Measurements from ENCODE around the gene FCER1G. TPM values are rescaled to one million over a fixed set of nuclear protein-coding genes. Genes with fewer than 3 reads are reported as not detected.
A peak's percentile ranks its signal among the peaks of the same experiment; 100 is the strongest.

Gene FCER1G
- total RNA-seq, 4 donors from 2014 or later, result 6.4 to 74.6 (median 52.0) TPM

DNA sequence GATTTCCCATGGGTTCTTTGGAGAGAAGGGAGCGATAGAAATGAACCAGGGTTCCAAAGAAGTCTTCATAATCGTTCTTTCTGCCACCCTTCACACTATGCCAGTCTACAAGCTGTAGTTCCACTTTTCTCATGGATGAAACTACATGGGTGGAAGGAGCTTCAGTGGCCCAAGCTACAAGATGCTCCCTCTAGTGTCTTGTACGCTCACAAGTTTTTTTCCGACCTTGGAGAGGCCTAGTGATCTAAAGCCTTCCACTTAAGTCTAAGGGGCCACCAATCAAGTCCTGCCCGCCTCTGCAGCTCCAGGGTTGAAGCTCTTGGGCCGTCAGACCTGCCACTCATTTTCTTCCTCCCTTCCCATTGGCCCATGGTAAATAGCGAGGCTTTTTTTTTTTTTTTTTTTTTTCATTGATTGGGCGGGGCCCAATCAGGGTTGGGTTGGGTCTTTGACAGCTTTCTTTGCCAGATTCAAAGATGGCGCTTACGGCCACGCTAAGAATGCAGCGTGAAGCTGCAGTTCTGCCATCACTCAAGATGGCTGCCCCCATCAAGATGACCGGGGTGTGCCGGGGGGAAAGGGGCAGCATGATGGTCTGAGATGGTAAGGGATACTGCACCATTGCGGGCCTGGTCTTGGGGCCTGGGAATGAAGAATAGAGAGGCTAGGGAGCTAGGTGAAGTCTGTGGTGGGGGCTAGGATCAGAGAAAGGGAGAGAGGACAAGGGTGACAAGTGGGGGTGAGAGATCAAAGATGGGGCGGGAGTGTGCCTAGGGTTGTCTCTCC lies 10.6 kb downstream of the FCER1G start, which contains the start of gene TOMM40L:
TOMM40L (plus strand) TSS at position 527 of the 786 bp plus-strand sequence. CDS start 430 bp downstream, outside the sequence.
- Histone ChIP-seq H3K9me3 (no peaks in the 10 kb centered on the region), H3K4me3 (peak within 1 kb of the TSS; percentile 65 to 72), H3K4me1 (peaks cover 0 to 29% (median 18%) of the 10 kb centered on the region in 3 donors), H3K27me3 (no peaks in the 10 kb centered on the region), H3K27ac (peak within 1 kb of the TSS; percentile 22 to 89 (median 77)), H3K36me3 (peaks cover 0 to 30% of the 10 kb centered on the region in 2 donors)
- peak; percentile 98 for ATAC-seq
- TF ChIP-seq POLR2A (IDR thresholded peaks at IDR 0.05) (no peak), EP300 (IDR thresholded peaks at IDR 0.05) (no peak), POLR2AphosphoS5 (IDR thresholded peaks at IDR 0.05) (peak; percentile 47)
- TF ChIP-seq, protein P1, sequence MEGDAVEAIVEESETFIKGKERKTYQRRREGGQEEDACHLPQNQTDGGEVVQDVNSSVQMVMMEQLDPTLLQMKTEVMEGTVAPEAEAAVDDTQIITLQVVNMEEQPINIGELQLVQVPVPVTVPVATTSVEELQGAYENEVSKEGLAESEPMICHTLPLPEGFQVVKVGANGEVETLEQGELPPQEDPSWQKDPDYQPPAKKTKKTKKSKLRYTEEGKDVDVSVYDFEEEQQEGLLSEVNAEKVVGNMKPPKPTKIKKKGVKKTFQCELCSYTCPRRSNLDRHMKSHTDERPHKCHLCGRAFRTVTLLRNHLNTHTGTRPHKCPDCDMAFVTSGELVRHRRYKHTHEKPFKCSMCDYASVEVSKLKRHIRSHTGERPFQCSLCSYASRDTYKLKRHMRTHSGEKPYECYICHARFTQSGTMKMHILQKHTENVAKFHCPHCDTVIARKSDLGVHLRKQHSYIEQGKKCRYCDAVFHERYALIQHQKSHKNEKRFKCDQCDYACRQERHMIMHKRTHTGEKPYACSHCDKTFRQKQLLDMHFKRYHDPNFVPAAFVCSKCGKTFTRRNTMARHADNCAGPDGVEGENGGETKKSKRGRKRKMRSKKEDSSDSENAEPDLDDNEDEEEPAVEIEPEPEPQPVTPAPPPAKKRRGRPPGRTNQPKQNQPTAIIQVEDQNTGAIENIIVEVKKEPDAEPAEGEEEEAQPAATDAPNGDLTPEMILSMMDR (IDR thresholded peaks at IDR 0.05), result peak in 3 of 4 experiments; percentile 55 to 71 (median 66)
- 9 to 11% methylated on average over 5 to 14 of the region's 16 CpGs for WGBS, 2 donors (ENCODE audit: low coverage in 1 of 2)

DNA sequence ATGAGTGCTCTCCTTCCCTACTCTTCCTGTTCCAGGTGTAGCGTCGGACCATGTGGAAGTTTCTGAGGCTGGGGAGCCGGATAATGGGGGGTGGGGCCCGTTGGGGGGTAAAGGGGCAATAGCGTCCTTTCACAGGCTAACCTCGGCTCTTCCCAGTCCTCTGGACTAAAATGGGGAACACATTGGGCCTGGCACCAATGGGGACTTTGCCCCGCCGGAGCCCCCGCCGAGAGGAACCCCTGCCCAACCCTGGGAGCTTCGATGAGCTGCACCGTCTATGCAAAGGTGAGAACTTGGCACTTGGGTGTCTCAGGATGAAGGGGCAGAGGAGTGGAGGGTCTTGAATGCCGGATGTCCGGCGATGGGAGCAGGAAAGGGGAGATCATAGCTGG lies 11.2 kb downstream of the FCER1G start:
- no peaks in the 10 kb centered on the region for H3K27me3 ChIP-seq
- TF ChIP-seq EP300 (IDR thresholded peaks at IDR 0.05) (no peak), POLR2AphosphoS5 (IDR thresholded peaks at IDR 0.05) (no peak), POLR2A (IDR thresholded peaks at IDR 0.05) (no peak)
- TF ChIP-seq, protein P1 (IDR thresholded peaks at IDR 0.05), result no peak
- H3K27ac ChIP-seq, result peak overlapping the region; percentile 16 to 89 (median 77)
- WGBS, 2 donors (ENCODE audit: low coverage in 1 of 2), result 0 to 20% methylated on average over 2 to 3 of the region's 15 CpGs
- H3K4me3 ChIP-seq, result peak overlapping the region; percentile 65 to 72
- H3K9me3 ChIP-seq, result no peaks in the 10 kb centered on the region
- ATAC-seq, result no peak
- H3K36me3 ChIP-seq, result peaks cover 0 to 32% of the 10 kb centered on the region in 2 donors
- peaks cover 0 to 29% (median 18%) of the 10 kb centered on the region in 3 donors for H3K4me1 ChIP-seq

DNA sequence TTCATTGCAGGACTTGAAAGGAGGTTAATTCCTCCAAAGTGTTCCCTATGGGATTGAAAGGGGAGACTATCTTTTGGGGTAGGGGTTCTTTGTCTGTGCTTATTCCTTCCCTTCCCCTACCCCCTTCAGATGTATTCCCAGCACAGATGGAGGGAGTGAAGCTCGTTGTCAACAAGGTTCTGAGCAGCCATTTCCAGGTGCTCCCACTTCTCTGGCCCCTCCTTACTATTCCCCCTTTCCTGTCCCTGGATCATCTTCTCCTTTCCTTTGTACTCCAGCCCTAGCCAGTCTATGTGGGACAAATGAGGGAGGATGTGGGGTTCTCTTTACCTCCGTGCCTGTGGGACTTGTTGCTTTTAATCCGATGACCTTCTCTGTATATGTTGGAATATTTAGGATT lies 11.7 kb downstream of the FCER1G start:
- Histone ChIP-seq H3K36me3 (peaks cover 0 to 32% of the 10 kb centered on the region in 2 donors), H3K4me3 (peak overlapping the region; percentile 65 to 72), H3K27ac (peak overlapping the region in 3 of 4 donors; percentile 73 to 89 (median 81)), H3K4me1 (peaks cover 0 to 29% (median 18%) of the 10 kb centered on the region in 3 donors), H3K27me3 (no peaks in the 10 kb centered on the region), H3K9me3 (no peaks in the 10 kb centered on the region)
- 24% methylated on average over 3 of the region's 3 CpGs; no CpG with 5 or more reads in 1 of the 2 donors for WGBS, 2 donors (ENCODE audit: low coverage in 1 of 2)
- no peak for TF ChIP-seq POLR2AphosphoS5 (IDR thresholded peaks at IDR 0.05)
- TF ChIP-seq, protein P1 (IDR thresholded peaks at IDR 0.05), result no peak
- ATAC-seq, result no peak

DNA sequence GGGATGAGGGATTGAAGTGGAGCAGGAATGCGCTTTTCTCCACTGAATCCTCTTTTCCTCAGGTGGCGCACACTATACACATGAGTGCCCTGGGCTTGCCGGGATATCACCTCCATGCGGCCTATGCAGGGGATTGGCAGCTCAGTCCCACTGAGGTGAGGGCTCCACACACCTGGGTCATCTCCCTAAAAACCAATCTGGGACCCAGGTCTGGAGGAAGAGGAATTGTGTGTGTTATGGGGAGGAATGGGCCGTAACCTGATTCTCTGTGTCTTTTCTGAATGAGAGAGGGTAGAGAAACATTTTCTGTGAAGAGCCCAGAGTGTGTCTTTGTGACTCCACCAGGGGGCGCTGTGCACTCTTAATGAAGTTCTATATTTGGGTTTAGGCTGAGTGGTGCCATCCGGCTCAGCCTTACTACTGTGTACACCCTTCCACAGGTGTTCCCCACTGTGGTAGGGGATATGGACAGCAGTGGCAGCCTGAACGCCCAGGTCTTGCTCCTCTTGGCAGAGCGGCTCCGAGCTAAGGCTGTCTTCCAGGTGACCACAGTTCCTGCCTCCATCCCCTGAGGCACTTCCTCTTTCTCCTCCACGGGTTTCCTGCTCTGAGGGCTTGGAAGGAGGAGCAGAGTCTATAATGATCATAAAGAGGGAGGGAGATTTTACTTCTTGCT lies 12.2 kb downstream of the FCER1G start:
- ATAC-seq, result peak; percentile 52
- no peak for TF ChIP-seq POLR2A (IDR thresholded peaks at IDR 0.05)
- TF ChIP-seq, protein P1 (IDR thresholded peaks at IDR 0.05), result peak; percentile 88 to 95 (median 92)
- peak overlapping the region in 1 of 2 donors; percentile 65 for H3K4me3 ChIP-seq
- 12 to 39% methylated on average over 5 to 9 of the region's 11 CpGs for WGBS, 2 donors (ENCODE audit: low coverage in 1 of 2)
- H3K27ac ChIP-seq, result peak overlapping the region in 3 of 4 donors; percentile 73 to 89 (median 81)
- no peaks in the 10 kb centered on the region for H3K27me3 ChIP-seq
- peaks cover 0 to 29% (median 18%) of the 10 kb centered on the region in 3 donors for H3K4me1 ChIP-seq
- H3K9me3 ChIP-seq, result no peaks in the 10 kb centered on the region
- peaks cover 0 to 32% of the 10 kb centered on the region in 2 donors for H3K36me3 ChIP-seq
